KMS-11 (cell line): ENCODE data around the gene MEIG1.
"Not testable (repeated sequence)": the region's sequence is repeated elsewhere in the genome, so short reads cannot be mapped to it uniquely, and the experiment has no call there.

Source experiments
- H2AFZ ChIP-seq: fragments of 200-600 bp; sonication (generic); 2 replicates; pipeline ENCODE4 v1.6.1; 2016; ENCODE audit warnings: antibody characterized with exemption, mixed run types, low read depth
- H3K27ac ChIP-seq: fragments of 200-600 bp; sonication (generic); 2 replicates; pipeline ENCODE4 v1.6.1; 2016; ENCODE audit warnings: mild to moderate bottlenecking, mixed run types
- H3K27me3 ChIP-seq: fragments of 200-600 bp; sonication (generic); 2 replicates; pipeline ENCODE4 v1.6.1; 2017; ENCODE audit warnings: mild to moderate bottlenecking, low read depth, mixed run types, moderate library complexity; ENCODE audit not compliant: insufficient read depth
- H3K36me3 ChIP-seq: fragments of 200-600 bp; sonication (generic); 2 replicates; pipeline ENCODE4 v1.6.1; 2017; ENCODE audit warnings: mild to moderate bottlenecking, mixed run types; ENCODE audit not compliant: insufficient read depth
- H3K4me1 ChIP-seq: fragments of 200-600 bp; sonication (generic); 2 replicates; pipeline ENCODE4 v1.6.1; 2016; ENCODE audit warnings: mild to moderate bottlenecking, low read depth, mixed run types; ENCODE audit not compliant: poor library complexity, severe bottlenecking
- H3K4me2 ChIP-seq: fragments of 200-600 bp; sonication (generic); 2 replicates; pipeline ENCODE4 v1.7.0; 2016; ENCODE audit warnings: mild to moderate bottlenecking, mixed run types
- H3K4me3 ChIP-seq: fragments of 200-600 bp; sonication (generic); IDR thresholded peaks from 2 replicates; pipeline ENCODE4 v1.6.1; 2017; ENCODE audit warnings: low read depth, low read length, mixed read lengths; ENCODE audit not compliant: insufficient read depth
- H3K79me2 ChIP-seq: fragments of 200-600 bp; sonication (generic); 2 replicates; pipeline ENCODE4 v1.6.1; 2016; ENCODE audit warnings: low read depth, mixed run types; ENCODE audit not compliant: insufficient read depth
- H3K9ac ChIP-seq: fragments of 200-600 bp; sonication (generic); 2 replicates; pipeline ENCODE4 v1.6.1; 2016; ENCODE audit warnings: mild to moderate bottlenecking, mixed run types
- H4K20me1 ChIP-seq: fragments of 200-600 bp; sonication (generic); 2 replicates; pipeline ENCODE4 v1.6.1; 2016; ENCODE audit warnings: mild to moderate bottlenecking, mixed run types; ENCODE audit not compliant: insufficient read depth
- CTCF ChIP-seq: fragments of 200-600 bp; sonication (generic); conservative IDR thresholded peaks from 2 replicates; pipeline ENCODE4 v1.6.1; 2017; ENCODE audit warnings: low read depth, mild to moderate bottlenecking, antibody characterized with exemption, low read length, moderate library complexity, mixed read lengths

MEIG1 gene

GRCh38 chr10:14982744-14983143, 23.6 kb downstream of the MEIG1 start:
- no peaks in the 10 kb centered on the region for H3K27me3 ChIP-seq
- H4K20me1 ChIP-seq = no peaks in the 10 kb centered on the region
- no peaks in the 10 kb centered on the region for H3K36me3 ChIP-seq
- no peak for TF ChIP-seq CTCF
- H3K9ac ChIP-seq = no peak overlapping the region
- H3K4me3 ChIP-seq = no peak overlapping the region
- H3K79me2 ChIP-seq = no peaks in the 10 kb centered on the region
- H2AFZ ChIP-seq = no peak overlapping the region
- H3K4me2 ChIP-seq = no peak overlapping the region
- no peak overlapping the region for H3K27ac ChIP-seq
- H3K4me1 ChIP-seq = no peaks in the 10 kb centered on the region

GRCh38 chr10:14989552-14989951, 30.4 kb downstream of the MEIG1 start:
- H2AFZ ChIP-seq, H4K20me1 ChIP-seq, H3K9ac ChIP-seq, H3K4me3 ChIP-seq, H3K27ac ChIP-seq, H3K27me3 ChIP-seq, H3K4me2 ChIP-seq, H3K79me2 ChIP-seq, H3K4me1 ChIP-seq, H3K36me3 ChIP-seq: not testable (repeated sequence)

- not testable (repeated sequence) for H3K4me1 ChIP-seq, H3K27me3 ChIP-seq, H3K4me3 ChIP-seq, H2AFZ ChIP-seq, H4K20me1 ChIP-seq, H3K36me3 ChIP-seq, H3K27ac ChIP-seq, H3K4me2 ChIP-seq, H3K9ac ChIP-seq, H3K79me2 ChIP-seq
Measured at GRCh38 chr10:14991035-14991749, 32.0 kb downstream of the MEIG1 start.

- not testable (repeated sequence) for H3K27me3 ChIP-seq, H3K4me1 ChIP-seq, H4K20me1 ChIP-seq, H3K79me2 ChIP-seq, H2AFZ ChIP-seq, H3K4me3 ChIP-seq, H3K36me3 ChIP-seq, H3K27ac ChIP-seq, H3K4me2 ChIP-seq, H3K9ac ChIP-seq
Measured at GRCh38 chr10:14992336-14992735, 33.1 kb downstream of the MEIG1 start.

GRCh38 chr10:14993500-14994455, 34.6 kb downstream of the MEIG1 start:
- H3K27me3 ChIP-seq, H3K4me3 ChIP-seq, H3K36me3 ChIP-seq, H4K20me1 ChIP-seq, H3K27ac ChIP-seq, H3K4me1 ChIP-seq, H3K79me2 ChIP-seq, H2AFZ ChIP-seq, H3K4me2 ChIP-seq, H3K9ac ChIP-seq: not testable (repeated sequence)

- H3K9ac ChIP-seq = no peak overlapping the region
- H4K20me1 ChIP-seq = no peaks in the 10 kb centered on the region
- no peaks in the 10 kb centered on the region for H3K4me1 ChIP-seq
- no peaks in the 10 kb centered on the region for H3K79me2 ChIP-seq
- no peak overlapping the region for H3K4me3 ChIP-seq
- H3K36me3 ChIP-seq = no peaks in the 10 kb centered on the region
- H2AFZ ChIP-seq = no peak overlapping the region
- TF ChIP-seq CTCF = no peak
- H3K4me2 ChIP-seq = no peak overlapping the region
- no peak overlapping the region for H3K27ac ChIP-seq
- H3K27me3 ChIP-seq = no peaks in the 10 kb centered on the region
Measured at GRCh38 chr10:14995964-14996565, 36.9 kb downstream of the MEIG1 start.

GRCh38 chr10:15013530-15013929, 54.3 kb downstream of the MEIG1 start:
- not testable (repeated sequence) for H4K20me1 ChIP-seq, H3K36me3 ChIP-seq, H3K4me1 ChIP-seq, H3K79me2 ChIP-seq, H3K4me3 ChIP-seq, H3K27me3 ChIP-seq, H2AFZ ChIP-seq, H3K4me2 ChIP-seq, H3K9ac ChIP-seq, H3K27ac ChIP-seq
